GM12878 (cell line): Measurements from ENCODE around the gene NKX2-3. TPM values are rescaled to one million over a fixed set of nuclear protein-coding genes. Genes with fewer than 3 reads are reported as not detected.

Experiments used
- ATAC-seq: fragments of 200-7000 bp; cut with Tn5 transposase; 3 replicates; pipeline ENCODE4 v1.9.1; 2020; ENCODE audit warnings: mild to moderate bottlenecking, moderate library complexity
- BruUV-seq: library from RNA; stranded (reverse); fragments of 400-500 nt; replicated peaks from 2 replicates; lab custom pipeline; 2021; lab: Mats Ljungman, UMichigan
- CTCF ChIA-PET: fragments of 300-600 bp; sonication (Branson Sonifier 250); formaldehyde crosslinking; extraction: SDS; loops from one replicate; lab custom pipeline; 2021; ENCODE audit warnings: inconsistent platforms; lab: Yijun Ruan, JAX
- POLR2A ChIA-PET: fragments of 350-600 bp; formaldehyde crosslinking; extraction: SDS; loops from one replicate; lab custom pipeline; 2021; ENCODE audit warnings: inconsistent platforms; lab: Charles Lee
- RAD21 ChIA-PET: fragments of 300-600 bp; sonication (Branson Sonifier 250); formaldehyde crosslinking; loops from one replicate; lab custom pipeline; 2023; ENCODE audit warnings: antibody characterized with exemption; ENCODE audit not compliant: unreplicated experiment; lab: Charles Lee
- SMC1A ChIA-PET: fragments of 300-600 bp; sonication (Branson Sonifier 250); formaldehyde crosslinking; loops from one replicate; lab custom pipeline; 2023; ENCODE audit not compliant: unreplicated experiment, uncharacterized antibody; lab: Charles Lee
- DNase-seq: peaks from one replicate; pipeline ENCODE4 v3.0.0-alpha.2; 2011; ENCODE audit warnings: low read depth, low spot score
- FAIRE-seq: peaks from 3 replicates; lab custom pipeline; 2011; peaks lifted over from hg19 to GRCh38; lab: Jason Lieb, UNC
- H2AFZ ChIP-seq: 2 replicates; pipeline ENCODE4 v1.6.0; 2011; ENCODE audit warnings: low read depth, low read length, control low read depth; ENCODE audit not compliant: control insufficient read depth
- H3K27ac ChIP-seq: 2 replicates; pipeline ENCODE4 v1.5.1; 2011; ENCODE audit warnings: control low read depth; ENCODE audit not compliant: control insufficient read depth, insufficient read depth
- H3K27me3 ChIP-seq, 2 experiments: replicated peaks in 1 of 2; 2 replicates each; pipeline versions ENCODE4 v1.6.0 to v1.6.1; 2011; ENCODE audit warnings: low read length in 1 of 2; ENCODE audit not compliant: control insufficient read depth in 2 of 2, insufficient read depth in 2 of 2
- H3K36me3 ChIP-seq, 2 experiments: 2 replicates each; pipeline ENCODE4 v1.5.1; 2011; ENCODE audit warnings: low read length in 1 of 2; ENCODE audit not compliant: control insufficient read depth in 2 of 2, insufficient read depth in 2 of 2
- H3K4me1 ChIP-seq: 2 replicates; pipeline ENCODE4 v1.6.1; 2011; ENCODE audit warnings: mild to moderate bottlenecking, low read length, moderate library complexity, mixed read lengths; ENCODE audit not compliant: control insufficient read depth, insufficient read depth
- H3K4me2 ChIP-seq: 2 replicates; pipeline ENCODE4 v1.6.0; 2011; ENCODE audit warnings: control low read depth; ENCODE audit not compliant: control insufficient read depth, insufficient read depth
- H3K4me3 ChIP-seq: fragments of 200-600 bp; sonication (generic); 2 replicates; pipeline ENCODE4 v1.5.1; 2016
- H3K79me2 ChIP-seq: 2 replicates; pipeline ENCODE4 v1.6.0; 2011; ENCODE audit warnings: low read length; ENCODE audit not compliant: control insufficient read depth, insufficient read depth
- H3K9ac ChIP-seq: 2 replicates; pipeline ENCODE4 v1.8.0; 2011; ENCODE audit warnings: low read length, control low read depth, mixed read lengths; ENCODE audit not compliant: control insufficient read depth, insufficient read depth
- H3K9me3 ChIP-seq: replicated peaks from 3 replicates; pipeline ENCODE4 v1.5.1; 2011; ENCODE audit warnings: mild to moderate bottlenecking, low read length; ENCODE audit not compliant: control insufficient read depth, insufficient read depth
- H4K20me1 ChIP-seq: 2 replicates; pipeline ENCODE4 v1.6.0; 2011; ENCODE audit not compliant: control insufficient read depth, insufficient read depth
- CREB1 ChIP-seq: IDR thresholded peaks from 2 replicates; pipeline ENCODE4 v1.6.1; 2012; ENCODE audit warnings: low read depth, mild to moderate bottlenecking, inconsistent platforms
- HCFC1 ChIP-seq: fragments of 150-350 bp; IDR thresholded peaks from 2 replicates; pipeline ENCODE4 v1.6.1; 2014; ENCODE audit warnings: low read length
- IRF5 ChIP-seq: fragments of 450-650 bp; IDR thresholded peaks from 2 replicates; pipeline ENCODE4 v1.6.1; 2017; ENCODE audit warnings: borderline replicate concordance
- KAT2A ChIP-seq: conservative IDR thresholded peaks from 2 replicates; pipeline ENCODE4 v1.6.1; 2011; ENCODE audit warnings: low read depth, low read length; ENCODE audit not compliant: control insufficient read depth
- NKRF ChIP-seq: fragments of 450-650 bp; conservative IDR thresholded peaks from 2 replicates; pipeline ENCODE4 v1.6.1; 2017; ENCODE audit warnings: mild to moderate bottlenecking, moderate library complexity
- NR2F1 ChIP-seq: fragments of 450-650 bp; conservative IDR thresholded peaks from 2 replicates; pipeline ENCODE4 v1.6.1; 2017; ENCODE audit warnings: mild to moderate bottlenecking
- PBX3 ChIP-seq: IDR thresholded peaks from 2 replicates; pipeline ENCODE4 v1.6.1; 2011; ENCODE audit warnings: mild to moderate bottlenecking, low read depth, low read length, moderate library complexity; ENCODE audit not compliant: insufficient replicate concordance
- POLR2A ChIP-seq: IDR thresholded peaks from 2 replicates; pipeline ENCODE4 v1.6.1; 2011; ENCODE audit warnings: low read depth, mild to moderate bottlenecking, low read length
- POLR2AphosphoS5 ChIP-seq: IDR thresholded peaks from 2 replicates; pipeline ENCODE4 v1.6.1; 2011; ENCODE audit warnings: mild to moderate bottlenecking, low read length, inconsistent platforms
- RELA ChIP-seq: fragments of 450-650 bp; IDR thresholded peaks from 2 replicates; pipeline ENCODE4 v1.8.0; 2014; ENCODE audit warnings: borderline replicate concordance; ENCODE audit not compliant: partially characterized antibody
- SREBF2 ChIP-seq: IDR thresholded peaks from 2 replicates; pipeline ENCODE4 v1.6.1; 2012; ENCODE audit warnings: mild to moderate bottlenecking, low read length
- TCF3 ChIP-seq: IDR thresholded peaks from 2 replicates; pipeline ENCODE4 v1.6.1; 2012; ENCODE audit warnings: low read depth, mild to moderate bottlenecking, low read length, borderline replicate concordance; ENCODE audit not compliant: insufficient read depth
- ZNF592 ChIP-seq: fragments of 450-650 bp; IDR thresholded peaks from 2 replicates; pipeline ENCODE4 v1.6.1; 2017; ENCODE audit warnings: mild to moderate bottlenecking, moderate library complexity
- WGBS: methylation state at CpG from one replicate; pipeline ENCODE4 v1.1.6; 2016; ENCODE audit warnings: low lambda C conversion rate; ENCODE audit not compliant: insufficient replicate concordance, insufficient coverage; ENCODE audit errors: missing lambda C conversion rate; 5-methylcytosine and 5-hydroxymethylcytosine counted together
- in situ Hi-C: fragments of 300-500 bp; cut with MboI; formaldehyde crosslinking; loops from 9 replicates; pipeline ENCODE4 v1.14.3; 2018; ENCODE audit warnings: mixed read lengths
- intact Hi-C: fragments of 100-400 bp; cut with micrococcal nuclease; formaldehyde crosslinking; loops from one replicate; pipeline ENCODE4 v1.14.2; 2022; ENCODE audit not compliant: unreplicated experiment
- polyA plus RNA-seq, 11 experiments: library from polyadenylated mRNA; depleted of rRNA in 4 of 11; unstranded in 6 of 11; stranded (reverse) in 5 of 11; fragments of >200 nt; fragmentation: Nextera tagmentation in 4 of 11; fragmentation: Illumina TruSeq in 1 of 11; extraction: Ambion mirVana in 4 of 11; extraction: Trizol in 1 of 11; gene quantifications; 1 replicate in 1 of 11; 2 replicates in 10 of 11; pipeline versions ENCODE4 v1.2.1 to v1.2.3, GENCODE V29; 2011 to 2016; ENCODE audit warnings: inconsistent platforms in 2 of 11, missing spikeins in 2 of 11, low read depth in 1 of 11
- total RNA-seq, 4 experiments: library from RNA; depleted of rRNA in 3 of 4; stranded (reverse); fragments of >200 nt in 3 of 4; fragmentation: Illumina TruSeq in 1 of 4; extraction: Trizol in 1 of 4; gene quantifications; 2 replicates each; pipeline versions ENCODE4 v1.2.1 to v1.2.3, GENCODE V29; 2013 to 2021
- TF ChIP-seq, protein P1 (sequence below): fragments of 450-650 bp; IDR thresholded peaks from 2 replicates; pipeline ENCODE4 v1.6.1; 2016; ENCODE audit warnings: mild to moderate bottlenecking

Gene NKX2-3
- total and polyA plus RNA-seq, 10 of the 15 experiments (the other 5 are each of a cell fraction or from before 2014, with no cell fraction given), result not detected

DNA sequence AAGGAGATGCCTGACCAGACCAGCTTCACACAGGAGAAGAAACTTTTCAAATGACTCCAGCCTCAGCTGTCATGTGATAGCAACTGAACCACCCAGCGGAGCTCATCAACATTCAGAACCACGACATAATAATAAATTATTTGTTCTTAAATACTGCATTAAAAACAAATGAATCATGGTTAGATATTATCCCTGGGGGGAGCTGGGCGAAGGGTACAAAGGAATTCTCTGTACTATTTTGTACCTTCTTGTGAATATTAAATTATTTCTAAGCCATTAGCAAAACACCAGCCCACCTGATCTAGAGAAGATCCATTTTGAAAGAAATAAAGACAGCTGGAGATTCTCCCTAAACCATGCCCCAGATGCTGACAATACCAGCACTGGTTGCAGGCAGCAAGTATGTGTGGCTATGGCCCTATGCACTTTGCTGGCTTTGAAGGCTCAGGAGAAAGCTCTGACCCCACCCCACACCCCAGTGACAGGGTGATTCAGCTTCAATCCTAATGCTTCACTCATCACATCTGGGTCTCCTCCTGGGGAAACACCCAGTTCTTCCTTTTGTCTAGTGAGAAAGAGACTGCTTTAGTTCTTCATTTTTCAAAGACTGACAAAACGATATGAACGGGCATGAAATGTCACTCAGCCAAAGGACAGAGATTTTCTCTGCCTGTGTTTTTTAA lies 45.5 kb upstream of the NKX2-3 start:
- Histone ChIP-seq H2AFZ (no peak overlapping the region), H3K36me3 (no peaks in the 10 kb centered on the region), H3K4me1 (no peaks in the 10 kb centered on the region), H3K4me3 (no peak overlapping the region), H3K27ac (no peak overlapping the region), H3K9me3 (no peaks in the 10 kb centered on the region; the same call in 2 of the 3 replicates), H3K27me3 (peaks cover 1 to 8% of the 10 kb centered on the region in 2 experiments; a peak in 2 of 4 replicates), H4K20me1 (no peaks in the 10 kb centered on the region), H3K79me2 (no peaks in the 10 kb centered on the region), H3K9ac (no peak overlapping the region), H3K4me2 (no peak overlapping the region)
- POLR2A ChIA-PET, result interaction anchor here (0.6 kb wide), 1 partner anchor 14 kb away, joined by 3 read pairs; no protein-coding TSS in a partner anchor
- DNase-seq, result no peak
- no peak for FAIRE-seq
- in situ Hi-C loops (no loop called here), intact Hi-C loops (no loop called here)
- CTCF ChIA-PET, result interaction anchor here (2.5 kb wide), 1 partner anchor 51 kb away, joined by 8 read pairs; no protein-coding TSS in a partner anchor
- no TSS peak for BruUV-seq
- WGBS, result 5% methylated on average over 5 of the region's 5 CpGs
- RAD21 ChIA-PET, result no interaction called here
- SMC1A ChIA-PET, result no interaction called here
- no peak for ATAC-seq
- no peak for TF ChIP-seq POLR2AphosphoS5
- TF ChIP-seq RELA, result no peak
- no peak for TF ChIP-seq TCF3
- no peak for TF ChIP-seq SREBF2
- TF ChIP-seq NR2F1, result no peak
- TF ChIP-seq IRF5, result no peak
- TF ChIP-seq NKRF, result no peak
- no peak for TF ChIP-seq PBX3
- no peak for TF ChIP-seq ZNF592
- TF ChIP-seq, protein P1, sequence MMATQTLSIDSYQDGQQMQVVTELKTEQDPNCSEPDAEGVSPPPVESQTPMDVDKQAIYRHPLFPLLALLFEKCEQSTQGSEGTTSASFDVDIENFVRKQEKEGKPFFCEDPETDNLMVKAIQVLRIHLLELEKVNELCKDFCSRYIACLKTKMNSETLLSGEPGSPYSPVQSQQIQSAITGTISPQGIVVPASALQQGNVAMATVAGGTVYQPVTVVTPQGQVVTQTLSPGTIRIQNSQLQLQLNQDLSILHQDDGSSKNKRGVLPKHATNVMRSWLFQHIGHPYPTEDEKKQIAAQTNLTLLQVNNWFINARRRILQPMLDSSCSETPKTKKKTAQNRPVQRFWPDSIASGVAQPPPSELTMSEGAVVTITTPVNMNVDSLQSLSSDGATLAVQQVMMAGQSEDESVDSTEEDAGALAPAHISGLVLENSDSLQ, result no peak
- no peak for TF ChIP-seq KAT2A
- no peak for TF ChIP-seq HCFC1
- no peak for TF ChIP-seq CREB1
- no peak for TF ChIP-seq POLR2A
